ENCODE measurements around the gene CLBA1.

CLBA1 gene

GRCh38 chr14:105015905-105016304 is 30.3 kb downstream of the CLBA1 start:
- ChIA-PET POLR2A (interaction anchor here (0.7 kb wide), 1 partner anchor 30 kb away, joined by 3 read pairs; the partner anchor contains the start of gene CLBA1), CTCF (interaction anchor here (0.6 to 5.7 kb wide), 2 partner anchors 29 to 120 kb away, joined by 4 to 32 read pairs; no protein-coding TSS in a partner anchor)
- no peak overlapping the region for H3K4me3 ChIP-seq (ENCODE audit: low read depth, low read length)
- H3K9me3 ChIP-seq (ENCODE audit: control insufficient read depth, insufficient read depth, low read depth, low read length): no peaks in the 10 kb centered on the region
- peaks cover 24% of the 10 kb centered on the region for H3K4me1 ChIP-seq (ENCODE audit: control insufficient read depth, insufficient read depth, low read length)
- TF ChIP-seq GLI4 (tag by site-specific recombination; IDR thresholded peaks at IDR 0.05) (no peak), PRDM4 (tag by site-specific recombination; IDR thresholded peaks at IDR 0.05) (no peak), ZNF146 (tag by site-specific recombination; IDR thresholded peaks at IDR 0.05) (no peak), HOXC10 (CRISPR knock-in tag; IDR thresholded peaks at IDR 0.05) (no peak), ZXDB (tag by site-specific recombination; IDR thresholded peaks at IDR 0.05) (no peak), GLI2 (tag by site-specific recombination; IDR thresholded peaks at IDR 0.05; ENCODE audit: borderline replicate concordance, low read depth) (no peak), ZNF449 (tag by site-specific recombination; IDR thresholded peaks at IDR 0.05) (no peak), ZNF561 (tag by site-specific recombination; IDR thresholded peaks at IDR 0.05; ENCODE audit: borderline replicate concordance) (no peak), ZBTB17 (tag by site-specific recombination; IDR thresholded peaks at IDR 0.05) (no peak), ZSCAN18 (tag by site-specific recombination; IDR thresholded peaks at IDR 0.05) (no peak), GLIS2 (tag by site-specific recombination; IDR thresholded peaks at IDR 0.05) (no peak), ZNF701 (tag by site-specific recombination; IDR thresholded peaks at IDR 0.05) (no peak), ZNF280C (tag by site-specific recombination; IDR thresholded peaks at IDR 0.05) (no peak), KLF1 (tag by site-specific recombination; IDR thresholded peaks at IDR 0.05) (no peak), ZNF639 (tag by site-specific recombination; IDR thresholded peaks at IDR 0.05) (no peak), ZNF324 (tag by site-specific recombination; IDR thresholded peaks at IDR 0.05) (no peak), ZSCAN30 (tag by site-specific recombination; IDR thresholded peaks at IDR 0.05) (no peak), ZNF26 (tag by site-specific recombination; IDR thresholded peaks at IDR 0.05) (no peak), PRDM1 (tag by site-specific recombination; IDR thresholded peaks at IDR 0.05) (no peak; the same call in 1 of the 2 replicates)
- H3K27ac ChIP-seq (ENCODE audit: extremely low read depth, low read depth, low read length): no peak overlapping the region
- peaks cover 11 to 58% of the 10 kb centered on the region in 2 experiments for H3K36me3 ChIP-seq (ENCODE audit: control insufficient read depth in 2 of 2, insufficient read depth in 1 of 2, low read length in 2 of 2)
